GM10248 (cell line): ENCODE measurements around the gene STRN.
"Not testable (repeated sequence)": the region's sequence is repeated elsewhere in the genome, so short reads cannot be mapped to it uniquely, and the experiment has no call there.

Experiments
- CTCF ChIA-PET: fragments of 300-600 bp; sonication (Branson Sonifier 250); formaldehyde crosslinking; extraction: SDS; loops from one replicate; lab custom pipeline; 2021; ENCODE audit warnings: antibody characterized with exemption; lab: Yijun Ruan, JAX
- POLR2A ChIA-PET: fragments of 350-650 bp; sonication (Branson Sonifier 250); formaldehyde crosslinking; extraction: SDS; loops from one replicate; lab custom pipeline; 2020; ENCODE audit warnings: antibody characterized with exemption; lab: Yijun Ruan, JAX
- DNase-seq: peaks from one replicate; pipeline ENCODE4 v3.0.0; 2012; ENCODE audit errors: extremely low spot score
- CTCF ChIP-seq: IDR thresholded peaks from 2 replicates; pipeline ENCODE4 v1.5.1; 2012; ENCODE audit warnings: mild to moderate bottlenecking, low read depth; ENCODE audit errors: extremely low read depth, missing control alignments, control extremely low read depth

Gene STRN

GRCh38 chr2:37000318-37000717, 34.0 kb upstream of the STRN start:
- no peak for TF ChIP-seq CTCF
- DNase-seq: no peak
- CTCF ChIA-PET: no interaction called here
- POLR2A ChIA-PET: no interaction called here

GRCh38 chr2:36999416-36999815, 33.1 kb upstream of the STRN start:
- DNase-seq, POLR2A ChIA-PET, CTCF ChIA-PET: not testable (repeated sequence)

- no peak for DNase-seq
- POLR2A ChIA-PET: no interaction called here
- no peak for TF ChIP-seq CTCF
- CTCF ChIA-PET: no interaction called here
Measured at GRCh38 chr2:36993841-36994620, 27.7 kb upstream of the STRN start.

- TF ChIP-seq CTCF: no peak
Measured at GRCh38 chr2:36988008-36988407, 21.7 kb upstream of the STRN start.

GRCh38 chr2:36982467-36982866, 16.1 kb upstream of the STRN start:
- POLR2A ChIA-PET: no interaction called here
- TF ChIP-seq CTCF: no peak
- no peak for DNase-seq
- CTCF ChIA-PET: interaction anchor here (1.3 kb wide), 1 partner anchor 20 kb away, joined by 3 read pairs; no protein-coding TSS in a partner anchor

More at GRCh38 chr2:36988008-36988407, 21.7 kb upstream of the STRN start:
- DNase-seq: no peak
- ChIA-PET CTCF (interaction anchor here (1.3 to 1.6 kb wide), 2 partner anchors 11 to 14 kb away, joined by 3 to 4 read pairs; no protein-coding TSS in a partner anchor), POLR2A (interaction anchor here (0.5 kb wide), 1 partner anchor 18 kb away, joined by 4 read pairs; no protein-coding TSS in a partner anchor)

- no peak for TF ChIP-seq CTCF
- DNase-seq: no peak
- ChIA-PET POLR2A (no interaction called here), CTCF (interaction anchor here (0.8 kb wide), 1 partner anchor 9 kb away, joined by 3 read pairs; no protein-coding TSS in a partner anchor)
Measured at GRCh38 chr2:36981911-36982310, 15.6 kb upstream of the STRN start.

- POLR2A ChIA-PET, CTCF ChIA-PET: not testable (repeated sequence)
Measured at GRCh38 chr2:36979007-36979406, 12.7 kb upstream of the STRN start.

More at GRCh38 chr2:36979007-36979406, 12.7 kb upstream of the STRN start:
- not testable (repeated sequence) for DNase-seq
